HG03045 (cell line): ENCODE data around the gene UQCR11.
"Not testable (repeated sequence)": the region's sequence is repeated elsewhere in the genome, so short reads cannot be mapped to it uniquely, and the experiment has no call there.

Experiments used
- ATAC-seq: cut with Tn5 transposase; IDR thresholded peaks from one replicate; pipeline ENCODE4 v1.9.1; 2021; ENCODE audit warnings: mild to moderate bottlenecking, moderate library complexity; ENCODE audit not compliant: unreplicated experiment

Gene UQCR11

DNA sequence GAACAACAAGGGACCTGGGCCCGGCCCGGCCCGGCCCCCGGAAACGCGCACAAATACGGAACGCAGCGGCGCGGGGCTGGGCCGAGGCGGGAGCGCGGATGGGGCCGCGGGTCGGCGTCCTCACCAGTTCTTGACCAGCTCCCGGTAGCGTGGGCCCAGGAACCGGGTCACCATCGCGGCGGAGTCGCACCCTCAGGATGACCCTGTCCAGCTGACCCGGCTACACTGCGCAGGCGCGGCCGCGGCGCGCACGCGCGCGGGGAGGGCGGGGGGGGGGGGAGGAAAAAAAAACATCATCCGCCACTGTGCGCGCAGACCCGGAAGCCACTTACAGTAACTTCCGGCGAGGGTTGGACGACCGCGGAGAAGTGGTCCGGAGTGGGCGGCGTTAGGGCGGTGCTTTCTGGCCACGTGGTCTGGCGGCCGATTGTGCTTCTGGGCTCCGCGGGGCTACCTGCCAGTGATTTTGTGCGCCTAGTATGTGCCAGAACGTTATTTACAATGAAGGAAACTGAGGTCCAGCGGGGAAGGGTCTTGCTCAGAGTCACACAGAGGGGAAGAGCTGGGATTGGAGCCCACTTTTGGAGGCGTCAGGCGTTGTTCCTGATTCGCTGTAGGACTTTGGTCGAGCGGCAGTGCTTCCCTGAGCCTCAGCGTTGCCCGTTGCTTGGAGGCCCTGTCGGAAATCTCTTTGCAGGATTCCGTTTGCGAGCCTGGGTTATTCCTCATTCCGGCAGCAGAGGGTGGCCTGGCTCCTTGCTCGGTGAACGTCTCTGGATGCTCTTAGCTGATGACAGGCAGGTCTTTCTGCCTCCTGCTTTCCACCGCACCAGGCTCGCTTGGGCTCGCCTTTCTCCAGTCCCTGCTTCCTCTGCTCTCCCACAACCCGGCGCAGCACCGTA is at the start of gene UQCR11:
TSS of gene UQCR11 (minus strand) at position 227 of the 902 bp plus-strand sequence. CDS start at position 174, 53 bp downstream.
- ATAC-seq: peak; percentile 81

- ATAC-seq: no peak
Measured at GRCh38 chr19:1654178-1654792, 49.0 kb upstream of the UQCR11 start.

GRCh38 chr19:1653300-1653628 is 48.0 kb upstream of the UQCR11 start:
- ATAC-seq: no peak

DNA sequence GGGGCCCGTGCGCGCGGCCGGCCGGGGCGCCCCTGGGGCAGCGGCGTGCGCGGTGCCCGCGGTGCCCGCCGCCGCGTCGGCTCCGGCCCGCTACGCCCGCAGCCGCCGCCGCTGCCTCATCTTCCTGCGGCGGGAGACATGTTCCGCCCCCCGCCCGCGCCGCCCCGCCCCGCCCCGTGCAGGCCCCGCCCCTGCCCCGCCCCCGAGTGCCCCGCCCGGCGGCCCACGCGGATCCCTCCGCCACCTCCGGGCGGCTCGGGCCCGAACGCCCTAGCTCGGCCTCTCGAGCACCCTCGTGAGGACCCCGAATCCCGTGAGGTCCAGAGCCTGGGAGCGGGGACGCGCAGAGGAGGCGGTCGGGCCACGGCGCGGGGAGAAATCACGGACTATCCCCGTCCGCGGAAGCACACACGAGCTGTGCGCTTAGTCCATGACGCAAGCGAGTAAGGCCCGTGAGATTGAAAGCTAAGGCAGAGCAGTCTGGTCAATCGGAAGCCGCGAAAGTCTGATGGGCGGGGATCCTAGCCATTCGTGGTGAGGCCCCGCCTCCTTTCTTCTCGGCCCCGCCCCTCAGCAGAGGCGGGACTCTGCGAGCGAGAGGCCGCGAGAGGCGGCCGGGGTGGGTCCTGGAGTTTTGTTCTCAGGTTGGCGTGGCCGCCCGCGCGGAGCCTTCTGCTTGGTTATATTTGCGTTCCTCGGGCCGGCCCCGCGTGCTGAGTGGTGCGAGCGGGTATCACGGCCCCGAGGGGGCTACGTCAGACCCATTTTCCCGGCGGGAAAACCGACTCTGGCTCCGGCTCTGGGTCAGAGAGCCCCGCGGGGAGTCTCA is 47.4 kb upstream of the UQCR11 start, which contains the start of gene TCF3:
TSS of gene TCF3 (minus strand) at position 145 of the 829 bp plus-strand sequence. CDS start 2,367 bp downstream, outside the sequence.
- ATAC-seq: peak; percentile 66

DNA sequence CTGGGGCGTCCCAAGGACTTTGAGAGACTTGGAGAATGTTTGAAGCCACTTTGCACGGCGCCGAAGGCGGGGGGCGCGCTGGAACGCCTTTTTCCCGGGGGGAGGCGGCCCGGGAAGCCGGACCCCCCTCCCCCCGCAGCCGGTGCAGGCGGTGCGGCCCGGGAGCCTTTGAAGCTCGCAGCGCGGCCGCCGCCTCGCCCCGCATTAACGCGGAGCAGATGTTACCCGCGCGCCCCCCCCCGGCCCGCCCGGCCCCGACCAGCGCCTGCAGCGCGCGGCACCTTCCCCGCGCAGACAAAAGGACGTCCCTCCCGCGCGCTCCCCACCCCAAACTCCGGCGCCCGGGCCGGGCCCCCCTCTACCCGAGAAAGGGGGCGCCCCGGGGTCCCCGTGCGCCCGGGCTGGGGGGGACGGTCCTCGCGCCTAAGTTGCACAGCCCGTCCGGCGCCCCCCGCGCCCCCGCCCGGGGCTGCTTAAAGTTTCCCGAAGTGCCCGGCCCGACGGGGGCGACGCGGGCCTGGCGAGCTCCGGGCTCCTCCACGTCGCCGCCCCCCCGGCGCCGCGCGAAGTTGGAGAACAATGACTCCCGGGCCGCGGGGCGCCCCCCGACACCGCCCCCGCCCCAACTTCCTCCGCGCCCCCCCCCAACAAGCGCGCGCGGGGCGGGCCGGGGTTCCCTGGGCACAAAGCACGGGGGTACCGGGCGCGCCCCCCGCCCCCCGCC is 46.5 kb upstream of the UQCR11 start:
- no peak for ATAC-seq

GRCh38 chr19:1650650-1651567 is 45.6 kb upstream of the UQCR11 start:
- no peak for ATAC-seq

GRCh38 chr19:1649706-1650649 is 44.7 kb upstream of the UQCR11 start:
- ATAC-seq: no peak

GRCh38 chr19:1648920-1649541 is 43.8 kb upstream of the UQCR11 start:
- ATAC-seq: no peak

DNA sequence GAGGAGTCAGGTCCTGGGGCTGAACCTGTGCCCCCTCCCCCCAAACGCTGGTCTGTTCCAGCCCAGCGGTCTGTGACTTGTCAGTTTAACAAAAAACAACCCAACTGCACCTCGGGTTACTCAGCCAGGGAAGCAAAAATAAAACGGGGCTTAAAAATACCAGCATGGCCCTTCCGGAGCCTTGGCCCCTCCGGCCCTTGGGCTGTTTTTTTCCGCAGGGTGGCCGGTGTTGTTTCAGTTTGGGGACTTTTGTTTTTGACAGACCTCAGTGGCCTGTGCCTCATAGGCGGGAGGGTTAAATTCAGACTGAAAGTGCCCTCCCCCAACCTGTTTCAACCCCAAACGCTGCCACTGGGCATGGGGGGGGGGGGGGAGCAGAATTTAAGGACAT is 43.2 kb upstream of the UQCR11 start:
- no peak for ATAC-seq

DNA sequence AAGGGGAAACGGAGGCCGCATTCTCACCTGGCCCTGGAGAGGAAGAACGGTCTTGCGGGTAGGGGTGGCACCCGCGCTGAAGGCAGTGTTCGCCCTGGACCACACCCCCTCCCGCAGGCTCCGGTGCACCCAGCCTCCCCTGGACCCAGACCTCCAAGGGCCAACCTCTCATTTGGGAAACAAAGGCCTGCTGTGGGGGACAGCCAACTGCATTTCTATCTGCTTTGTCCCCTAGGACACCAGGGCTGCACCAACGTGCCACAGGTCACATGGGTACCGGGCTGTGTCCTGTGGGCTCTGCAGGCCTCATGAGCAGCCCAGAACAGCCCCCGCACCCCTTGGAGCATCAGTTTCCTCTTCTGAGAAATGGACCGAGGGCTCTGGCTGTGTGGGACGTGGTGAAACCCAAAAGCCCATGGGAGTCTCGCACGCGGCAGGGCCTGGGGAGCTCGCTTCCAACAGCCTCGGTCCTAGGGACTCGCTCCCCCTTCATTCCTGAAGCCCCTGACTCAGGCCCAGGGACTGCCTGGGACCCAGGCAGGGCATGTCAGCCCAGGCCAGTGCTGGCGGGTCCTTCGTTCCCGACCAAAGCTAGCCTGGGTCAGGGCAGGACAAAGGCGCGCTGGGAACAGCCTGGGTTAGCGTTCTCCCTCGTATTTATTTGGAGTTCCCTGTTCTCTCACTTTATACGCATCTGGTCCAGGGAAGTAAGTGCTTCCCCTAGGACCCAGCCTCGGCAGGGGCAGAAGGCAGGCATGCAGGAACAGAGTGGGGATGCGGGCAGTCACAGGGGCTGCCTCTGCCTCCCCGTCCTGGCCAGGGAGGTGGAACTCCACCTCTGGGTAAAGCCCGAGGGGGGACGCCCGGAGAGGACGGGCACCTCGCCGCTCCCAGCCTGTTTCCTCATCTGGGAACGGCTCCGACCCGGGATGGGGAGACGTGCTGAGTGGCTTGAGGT is 42.5 kb upstream of the UQCR11 start:
- ATAC-seq: no peak

DNA sequence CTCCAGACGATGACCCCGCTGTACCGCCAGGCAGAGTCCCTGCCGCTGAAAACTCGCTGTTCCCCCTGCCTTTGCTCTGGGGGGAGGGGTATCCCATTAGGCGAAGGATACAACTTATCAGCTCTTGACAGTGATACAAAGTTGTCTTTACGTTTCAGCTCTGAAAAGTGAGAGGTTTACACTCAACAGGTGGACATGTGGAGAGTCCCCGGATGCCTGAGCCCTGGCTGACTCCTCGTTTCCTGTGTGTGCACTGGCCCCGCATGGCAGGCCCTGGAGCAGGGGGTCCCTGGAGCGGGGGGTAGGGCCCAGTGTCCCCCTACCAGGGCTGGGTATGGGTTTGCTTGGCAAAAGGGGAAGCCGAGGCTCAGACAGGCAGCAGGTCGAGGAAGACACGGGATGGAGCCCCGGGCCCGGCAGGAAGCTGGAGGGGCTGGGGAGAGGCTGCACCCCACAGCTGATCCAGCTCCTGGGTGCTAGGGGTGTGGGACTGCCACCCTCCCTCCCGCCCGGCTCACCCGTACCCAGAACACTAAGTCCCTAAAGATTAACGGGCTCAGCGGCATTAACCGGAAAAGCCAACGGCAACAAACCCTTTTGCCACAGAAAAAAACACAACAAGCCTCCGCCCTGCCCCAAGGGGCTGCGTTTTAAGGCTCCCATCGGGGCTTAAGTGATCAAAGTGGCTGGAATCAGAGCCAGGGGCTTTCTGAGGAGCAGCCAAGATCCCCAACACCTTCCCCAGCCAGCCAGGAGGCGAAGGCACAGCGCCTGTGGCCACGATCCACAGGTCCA is 41.6 kb upstream of the UQCR11 start:
- no peak for ATAC-seq

GRCh38 chr19:1646149-1646548 is 40.9 kb upstream of the UQCR11 start:
- no peak for ATAC-seq

DNA sequence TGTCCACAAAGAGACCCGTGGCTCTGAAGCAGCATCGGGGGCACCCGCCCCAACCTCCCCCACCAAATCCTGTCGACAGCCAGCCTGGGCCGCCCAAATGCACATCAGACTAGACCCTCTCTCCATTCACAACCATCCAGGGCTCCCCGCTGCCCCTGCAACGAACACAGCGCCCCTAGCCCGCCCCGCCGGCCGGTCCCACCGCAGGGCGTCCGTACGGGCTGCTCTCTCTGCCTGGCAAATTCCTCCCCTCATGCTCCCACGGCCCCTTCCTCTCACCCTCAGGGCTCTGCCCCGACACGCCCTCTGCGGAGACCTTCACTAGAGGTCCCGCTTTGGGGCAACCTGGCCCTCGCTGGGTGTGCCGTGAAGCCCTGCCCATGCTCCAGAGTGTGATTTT is 40.0 kb upstream of the UQCR11 start:
- ATAC-seq: no peak

DNA sequence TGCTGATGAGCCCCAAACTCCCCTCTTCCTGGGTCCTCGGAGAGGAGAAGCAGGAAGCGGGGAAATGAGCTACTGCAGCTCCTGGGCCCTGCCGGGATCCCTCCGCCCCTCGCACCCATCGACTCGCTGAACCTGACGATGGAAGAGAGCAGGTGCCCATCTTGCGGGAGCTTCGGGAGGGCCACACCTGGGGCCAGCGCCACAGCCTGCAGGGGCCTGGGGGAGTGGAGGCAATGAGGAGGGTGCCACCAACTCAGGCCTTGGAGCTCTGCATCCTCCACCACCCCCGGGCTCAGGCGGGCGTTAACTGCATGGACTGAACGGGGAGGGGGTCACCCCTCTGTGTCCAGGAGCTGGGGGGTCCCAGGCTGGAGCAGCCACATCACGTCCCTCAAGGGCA is 38.8 kb upstream of the UQCR11 start:
- no peak for ATAC-seq

DNA sequence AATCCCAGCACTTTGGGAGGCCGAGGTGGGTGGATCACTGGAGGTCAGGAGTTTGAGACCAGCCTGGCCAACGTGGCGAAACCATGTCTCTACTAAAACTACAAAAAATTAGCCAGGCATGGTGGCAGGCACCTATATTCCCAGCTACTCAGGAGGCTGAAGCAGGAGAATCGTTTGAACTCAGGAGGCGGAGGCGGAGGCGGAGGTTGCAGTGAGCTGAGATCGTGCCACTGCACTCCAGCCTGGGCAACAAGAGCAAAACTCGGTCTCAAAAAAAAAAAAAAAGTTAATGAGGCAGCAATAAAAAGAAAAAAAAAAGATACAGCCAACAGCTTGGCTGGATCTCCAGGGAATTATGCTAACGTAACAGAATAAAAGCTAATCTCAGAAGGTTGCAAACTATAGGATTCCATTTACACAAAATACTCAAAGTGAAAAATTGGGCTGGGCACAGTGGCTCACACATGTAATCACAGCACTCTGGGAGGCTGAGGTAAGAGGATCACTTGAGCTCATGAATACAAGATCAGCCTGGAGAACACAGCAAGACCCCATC is 35.7 kb upstream of the UQCR11 start:
- not testable (repeated sequence) for ATAC-seq
